Myocyte (in vitro differentiated cells): ENCODE results near the gene GSE1. TPM values are rescaled to one million over a fixed set of nuclear protein-coding genes. Genes with fewer than 3 reads are reported as not detected.

ENCODE experiments used
- DNase-seq: peaks from one replicate; pipeline ENCODE4 v3.0.0-alpha.2; 2012; ENCODE audit warnings: low read depth
- total RNA-seq: library from RNA; depleted of rRNA; stranded (reverse); fragments of >200 nt; gene quantifications from 2 replicates; pipeline ENCODE4 v1.2.3, GENCODE V29; 2014

GSE1 gene
- total RNA-seq, 1 donor from 2014 or later: 37.4 TPM

- DNase-seq: no peak
Observed at GRCh38 chr16:85696781-85697180, 83.7 kb downstream of the GSE1 start.

DNA sequence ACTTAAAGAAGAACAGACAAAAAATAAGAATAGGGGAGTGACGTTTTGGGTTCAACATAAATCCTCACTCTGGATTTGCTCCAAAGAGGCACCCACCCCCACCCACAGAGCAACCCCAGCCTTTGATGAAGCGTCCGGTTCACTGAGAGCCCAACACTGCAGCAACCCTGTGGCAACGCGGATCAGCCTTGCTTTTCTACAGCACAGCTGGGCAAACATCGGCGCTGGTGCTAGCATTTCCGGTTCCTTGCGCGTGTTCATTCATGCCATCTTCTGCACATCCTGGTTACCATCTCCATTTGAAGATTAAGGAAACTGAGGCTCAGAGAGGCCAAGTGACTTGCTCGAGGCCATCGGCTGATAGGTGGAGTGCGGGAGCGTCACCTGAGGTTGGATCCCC is 84.3 kb downstream of the GSE1 start:
- no peak for DNase-seq

- no peak for DNase-seq
Observed at GRCh38 chr16:85698459-85698891, 85.4 kb downstream of the GSE1 start.

DNA sequence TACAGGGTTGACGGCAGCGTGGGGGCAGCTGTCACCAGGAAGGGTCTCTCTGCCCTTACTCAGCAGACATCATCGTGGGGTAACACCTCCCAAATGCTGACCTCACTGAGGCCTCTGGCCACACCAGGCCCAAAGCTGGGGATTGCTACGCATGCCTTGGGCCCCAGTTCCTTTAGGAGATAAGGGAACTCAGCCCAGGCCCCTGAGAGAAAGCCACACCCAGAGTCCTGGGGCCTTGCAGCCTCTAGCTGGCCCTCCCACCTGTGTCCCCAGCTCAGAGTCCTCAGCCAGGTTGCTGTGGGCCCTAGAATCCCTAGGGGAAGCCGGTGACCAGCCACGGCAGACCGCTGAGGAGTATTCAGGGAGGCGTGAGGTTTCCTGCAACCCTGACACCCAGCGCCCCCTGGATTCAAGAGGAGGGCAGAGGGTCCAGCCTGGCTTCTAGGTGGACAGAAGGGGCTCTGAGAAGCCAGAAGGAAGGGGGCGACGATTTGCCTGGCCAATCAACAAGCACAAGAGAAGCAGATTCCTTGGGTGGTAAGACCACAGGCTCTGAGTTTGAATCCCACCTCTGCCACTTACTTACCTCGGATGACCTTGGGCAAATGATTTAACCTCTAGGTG is 85.9 kb downstream of the GSE1 start:
- DNase-seq: no peak

- DNase-seq: peak; percentile 33
Observed at GRCh38 chr16:85699628-85700027, 86.5 kb downstream of the GSE1 start.

GRCh38 chr16:85704011-85704410 is 90.9 kb downstream of the GSE1 start:
- no peak for DNase-seq

- no peak for DNase-seq
Observed at GRCh38 chr16:85704900-85705846, 92.1 kb downstream of the GSE1 start.

GRCh38 chr16:85706449-85707034 is 93.4 kb downstream of the GSE1 start:
- DNase-seq: no peak

DNA sequence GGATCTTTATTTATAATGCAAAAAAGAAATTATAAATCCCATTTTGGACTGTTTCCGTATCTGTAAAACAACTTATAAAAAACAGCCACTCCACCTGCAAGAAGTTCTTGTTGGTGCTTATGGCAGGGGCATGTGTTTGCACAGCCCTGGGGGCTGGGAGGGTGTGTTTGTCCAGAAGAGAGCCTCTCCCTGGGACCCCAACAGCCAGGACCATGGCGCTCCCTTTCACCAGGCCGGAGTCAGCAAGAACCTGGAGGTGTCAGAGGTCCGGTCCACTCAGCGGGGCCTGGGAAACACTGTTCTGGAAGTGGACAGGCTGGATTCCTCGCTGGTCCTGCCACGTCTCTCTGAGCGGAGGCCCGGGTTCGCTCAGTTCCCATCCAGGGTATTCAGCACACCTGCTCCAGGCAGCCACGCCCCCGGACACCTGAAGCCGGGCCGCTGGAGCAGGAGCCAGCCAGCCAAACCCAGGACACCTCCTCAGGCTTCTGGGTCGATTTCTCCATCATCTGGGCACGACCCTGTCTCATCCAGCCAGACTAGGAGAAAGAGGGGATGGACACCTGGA is 94.5 kb downstream of the GSE1 start:
- no peak for DNase-seq

DNA sequence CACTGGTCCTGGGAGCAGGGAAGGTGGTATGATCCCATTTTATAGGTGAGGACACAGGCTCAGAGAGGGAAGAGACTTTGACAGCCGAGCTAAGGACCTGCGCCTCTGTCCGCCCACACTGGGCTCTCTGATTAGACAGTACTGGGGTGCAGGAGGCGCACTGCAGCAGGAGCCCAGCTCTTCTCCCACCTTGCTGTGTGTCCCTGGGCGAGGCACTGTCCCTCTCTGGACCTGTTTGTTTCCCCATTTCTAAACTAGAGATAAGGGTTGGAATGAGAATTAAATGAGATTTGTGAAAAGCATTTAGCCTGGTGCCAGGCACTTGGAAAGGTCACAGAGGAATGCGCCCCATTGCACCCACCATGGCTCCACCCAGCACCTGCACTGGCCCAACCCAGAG is 95.2 kb downstream of the GSE1 start:
- DNase-seq: no peak

GRCh38 chr16:85709766-85710585 is 96.9 kb downstream of the GSE1 start:
- no peak for DNase-seq

DNA sequence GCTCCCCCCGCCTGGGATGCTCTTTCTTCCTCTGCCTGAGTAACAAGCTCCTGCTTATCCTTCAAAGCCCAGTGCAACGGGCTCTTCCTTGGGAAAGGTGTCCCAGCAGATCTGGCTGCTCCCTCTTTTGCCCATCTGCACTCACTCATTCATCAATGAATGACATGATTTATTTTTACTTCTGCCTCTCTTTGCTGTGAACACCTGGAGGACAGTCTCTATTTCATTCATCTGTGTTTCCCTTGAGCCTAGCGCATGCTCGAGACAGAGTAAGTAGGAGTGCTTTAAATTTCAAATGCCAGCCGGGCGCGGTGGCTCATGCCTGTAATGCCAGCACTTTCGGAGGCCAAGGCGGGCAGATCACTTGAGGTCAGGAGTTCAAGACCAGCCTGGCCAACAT is 97.6 kb downstream of the GSE1 start:
- DNase-seq: no peak

- DNase-seq: no peak
Observed at GRCh38 chr16:85711982-85712587, 99.0 kb downstream of the GSE1 start.

DNA sequence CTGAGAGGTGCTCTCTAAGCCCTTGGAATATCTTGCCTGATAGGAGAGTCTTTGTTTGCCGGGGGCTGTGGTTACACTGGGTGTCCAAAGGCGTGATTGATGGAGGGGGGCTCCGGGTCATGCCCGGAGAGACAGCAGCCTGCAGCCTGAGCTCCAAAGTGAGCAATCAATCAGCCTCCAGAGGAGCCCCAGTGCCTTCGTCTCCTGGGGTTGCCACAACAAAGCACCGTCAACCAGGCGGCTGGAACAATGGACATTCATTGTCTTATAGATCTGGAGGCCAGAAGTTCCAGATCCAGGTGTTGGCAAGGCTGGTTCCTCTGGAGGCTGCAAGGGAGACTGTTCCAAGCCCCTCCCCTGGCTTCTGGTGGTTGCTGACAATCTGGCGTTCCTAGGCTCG is 99.7 kb downstream of the GSE1 start:
- no peak for DNase-seq

DNA sequence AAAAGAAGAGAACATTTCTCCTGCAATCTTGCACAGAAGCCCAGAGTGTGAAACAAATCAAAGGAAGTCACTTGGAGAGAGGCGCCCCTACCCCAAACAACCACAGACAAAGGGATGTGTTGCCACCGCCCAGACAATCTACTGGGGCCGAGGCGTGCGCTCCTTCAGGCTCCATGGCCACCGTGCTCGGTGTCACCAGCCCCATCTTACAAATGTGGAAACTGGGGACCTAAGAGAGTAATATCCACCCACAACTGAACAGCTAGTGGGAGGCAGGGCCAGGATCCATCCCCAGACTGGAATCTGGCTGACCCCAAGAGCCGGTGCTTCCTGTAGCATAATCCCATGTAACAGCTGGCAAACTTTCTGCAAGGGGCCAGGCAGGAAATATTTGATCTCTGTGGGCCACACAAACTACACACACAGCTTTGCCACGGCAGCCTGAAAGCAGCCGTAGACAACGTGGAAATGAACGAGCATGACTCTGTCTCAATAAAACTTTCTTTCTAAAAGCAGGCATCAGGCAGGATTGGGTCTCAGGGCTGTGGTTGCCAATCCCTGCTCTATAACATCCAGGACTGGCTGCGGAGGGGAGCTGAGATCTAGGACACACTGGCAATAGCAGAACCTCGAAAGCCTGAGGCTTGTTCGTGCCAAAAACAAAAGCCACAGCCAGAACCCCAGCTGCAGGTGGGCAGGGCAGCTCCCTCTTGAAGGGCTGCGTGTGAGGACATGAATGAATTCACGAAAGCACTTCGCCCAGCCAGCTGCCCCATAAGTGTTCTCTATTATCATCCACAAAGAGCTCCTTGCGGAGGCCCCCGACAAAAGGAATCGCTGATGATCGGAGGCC is 102.3 kb downstream of the GSE1 start:
- DNase-seq: peak; percentile 72

DNA sequence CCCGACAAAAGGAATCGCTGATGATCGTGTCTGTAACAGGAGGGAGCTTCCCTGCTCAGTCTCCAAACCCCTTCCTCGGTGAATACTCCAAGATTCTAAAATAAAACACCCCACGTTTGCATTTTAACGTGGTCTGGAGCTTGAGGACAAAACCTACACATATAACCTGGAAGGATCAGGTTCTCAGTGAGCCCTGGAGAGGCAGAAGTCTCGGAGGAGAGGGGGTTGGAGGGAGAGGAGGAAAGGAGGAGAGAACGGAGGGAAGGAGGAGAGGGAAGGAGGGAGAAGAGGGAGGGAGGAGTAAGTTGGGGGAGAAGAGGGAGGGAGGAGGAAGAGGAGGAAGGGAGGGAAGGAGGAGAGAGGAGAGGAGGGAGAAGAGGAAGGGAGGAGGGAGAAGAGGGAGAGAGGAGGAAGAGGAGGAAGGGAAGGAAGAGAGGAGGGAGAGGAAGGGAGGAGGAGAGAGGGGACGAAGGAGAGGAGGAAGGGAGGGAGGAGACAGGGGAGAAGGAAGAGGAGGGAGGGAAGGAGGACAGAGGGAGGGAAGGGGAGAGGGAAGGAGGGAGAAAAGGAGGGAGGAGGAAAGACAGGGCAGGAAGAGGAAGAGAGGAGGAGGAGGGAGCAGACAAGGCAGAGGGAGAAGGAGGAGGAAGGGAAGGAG is 103.0 kb downstream of the GSE1 start:
- DNase-seq: no peak

- DNase-seq: no peak
Observed at GRCh38 chr16:85716680-85717038, 103.5 kb downstream of the GSE1 start.

GRCh38 chr16:85717393-85718152 is 104.5 kb downstream of the GSE1 start:
- peak; percentile 73 for DNase-seq

DNA sequence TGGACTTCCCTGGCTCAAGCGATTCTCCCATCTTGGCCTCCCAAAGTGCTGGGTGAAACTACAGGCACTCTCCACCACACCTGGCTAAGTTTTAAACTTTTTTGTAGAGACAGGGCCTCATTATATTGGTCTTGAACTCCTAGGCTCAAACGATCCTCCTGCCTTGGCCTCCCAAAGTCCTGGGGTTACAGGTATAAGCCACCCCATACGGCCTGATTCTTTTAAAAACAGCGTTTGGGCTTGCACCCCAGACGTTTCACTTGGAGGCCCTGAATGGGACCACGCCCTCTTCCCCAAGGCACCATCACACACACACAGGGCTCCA is 105.0 kb downstream of the GSE1 start:
- no peak for DNase-seq
